H9 (cell line): ENCODE results near the gene FNIP2. TPM values are rescaled to one million over a fixed set of nuclear protein-coding genes. Genes with fewer than 3 reads are reported as not detected.

Experiments used
- DNase-seq: peaks from one replicate; pipeline ENCODE4 v3.0.0-alpha.2; 2017
- H2AFZ ChIP-seq: one replicate; pipeline ENCODE4 v1.6.1; 2013; ENCODE audit warnings: mild to moderate bottlenecking, low read length, control low read depth, moderate library complexity
- H2AK5ac ChIP-seq: 2 replicates; pipeline ENCODE4 v1.6.1; 2013; ENCODE audit warnings: low read length, control low read depth, mixed read lengths; ENCODE audit not compliant: insufficient read length
- H2BK120ac ChIP-seq: one replicate; pipeline ENCODE4 v1.6.1; 2013; ENCODE audit warnings: low read depth, mild to moderate bottlenecking, low read length, control low read depth, inconsistent platforms; ENCODE audit not compliant: poor library complexity, severe bottlenecking
- H2BK12ac ChIP-seq: 2 replicates; pipeline ENCODE4 v1.6.1; 2013; ENCODE audit warnings: low read length, control low read depth, mixed read lengths, low read depth; ENCODE audit not compliant: insufficient read length
- H2BK15ac ChIP-seq: 2 replicates; pipeline ENCODE4 v1.6.1; 2013; ENCODE audit warnings: low read depth, low read length, control low read depth
- H2BK20ac ChIP-seq: one replicate; pipeline ENCODE4 v1.6.1; 2013; ENCODE audit warnings: low read depth, mild to moderate bottlenecking, low read length, control low read depth, inconsistent platforms; ENCODE audit not compliant: poor library complexity, severe bottlenecking
- H2BK5ac ChIP-seq: 2 replicates; pipeline ENCODE4 v1.6.1; 2013; ENCODE audit warnings: low read length, control low read depth, mixed read lengths; ENCODE audit not compliant: insufficient read length
- H3K14ac ChIP-seq: 2 replicates; pipeline ENCODE4 v1.6.1; 2013; ENCODE audit warnings: low read length, control low read depth; ENCODE audit not compliant: insufficient read depth
- H3K18ac ChIP-seq: 2 replicates; pipeline ENCODE4 v1.6.1; 2013; ENCODE audit warnings: low read depth, mild to moderate bottlenecking, mixed read lengths, low read length, control low read depth; ENCODE audit not compliant: insufficient read length
- H3K23ac ChIP-seq: 2 replicates; pipeline ENCODE4 v1.6.1; 2013; ENCODE audit warnings: low read length, control low read depth, mixed read lengths, low read depth; ENCODE audit not compliant: insufficient read length
- H3K23me2 ChIP-seq: 2 replicates; pipeline ENCODE4 v1.6.1; 2013; ENCODE audit warnings: low read depth, mild to moderate bottlenecking, mixed read lengths, low read length, control low read depth; ENCODE audit not compliant: insufficient read length, poor library complexity, severe bottlenecking
- H3K27ac ChIP-seq: 2 replicates; pipeline ENCODE4 v1.5.1; 2013; ENCODE audit warnings: low read length, control low read depth, mixed read lengths, low read depth; ENCODE audit not compliant: insufficient read length
- H3K27me3 ChIP-seq: 2 replicates; pipeline ENCODE4 v1.6.1; 2013; ENCODE audit warnings: low read length, control low read depth, inconsistent platforms; ENCODE audit not compliant: insufficient read depth
- H3K4ac ChIP-seq: 2 replicates; pipeline ENCODE4 v1.6.1; 2013; ENCODE audit warnings: low read depth, mild to moderate bottlenecking, control low read depth, inconsistent platforms, low read length, moderate library complexity
- H3K4me1 ChIP-seq: 2 replicates; pipeline ENCODE4 v1.6.1; 2013; ENCODE audit warnings: low read length, control low read depth, inconsistent platforms; ENCODE audit not compliant: insufficient read depth
- H3K4me2 ChIP-seq: 2 replicates; pipeline ENCODE4 v1.6.1; 2013; ENCODE audit warnings: low read length, control low read depth, mixed read lengths; ENCODE audit not compliant: insufficient read length, insufficient read depth
- H3K56ac ChIP-seq: 2 replicates; pipeline ENCODE4 v1.6.1; 2013; ENCODE audit warnings: low read depth, mild to moderate bottlenecking, mixed read lengths, low read length, control low read depth; ENCODE audit not compliant: insufficient read length
- H3K79me1 ChIP-seq: 2 replicates; pipeline ENCODE4 v1.6.1; 2013; ENCODE audit warnings: low read depth, mild to moderate bottlenecking, moderate library complexity, low read length, control low read depth, inconsistent platforms; ENCODE audit not compliant: insufficient read depth, poor library complexity, severe bottlenecking
- H3K79me2 ChIP-seq: 2 replicates; pipeline ENCODE4 v1.6.1; 2013; ENCODE audit warnings: low read length, control low read depth, inconsistent platforms; ENCODE audit not compliant: insufficient read depth
- H3K9ac ChIP-seq: 2 replicates; pipeline ENCODE4 v1.6.1; 2013; ENCODE audit warnings: low read length, control low read depth, mixed read lengths; ENCODE audit not compliant: insufficient read length; ENCODE audit errors: extremely low read depth
- H3K9me3 ChIP-seq: one replicate; pipeline ENCODE4 v1.6.1; 2013; ENCODE audit warnings: low read depth, low read length, inconsistent platforms; ENCODE audit not compliant: control insufficient read depth
- H3T11ph ChIP-seq: one replicate; pipeline ENCODE4 v1.6.1; 2013; ENCODE audit warnings: mild to moderate bottlenecking, low read length, control low read depth, inconsistent platforms
- H4K20me1 ChIP-seq: one replicate; pipeline ENCODE4 v1.6.1; 2013; ENCODE audit not compliant: control insufficient read depth, insufficient read length, insufficient read depth
- H4K5ac ChIP-seq: 2 replicates; pipeline ENCODE4 v1.6.1; 2013; ENCODE audit warnings: low read depth, mild to moderate bottlenecking, mixed read lengths, low read length, control low read depth; ENCODE audit not compliant: insufficient read length
- H4K8ac ChIP-seq: replicated peaks from 2 replicates; pipeline ENCODE4 v1.6.1; 2013; ENCODE audit warnings: low read length, control low read depth, mixed read lengths, low read depth; ENCODE audit not compliant: insufficient read length
- H4K91ac ChIP-seq: 2 replicates; pipeline ENCODE4 v1.6.1; 2013; ENCODE audit warnings: low read depth, mild to moderate bottlenecking, moderate library complexity, mixed read lengths, low read length, control low read depth; ENCODE audit not compliant: insufficient read length
- H3K27ac Mint-ChIP-seq, 3 experiments: 2 replicates in 2 of 3; 3 replicates in 1 of 3; pipeline ENCODE4 v1.8.0; 2020 to 2021; ENCODE audit warnings: mixed read lengths in 3 of 3, mild to moderate bottlenecking in 1 of 3, moderate library complexity in 1 of 3
- H3K27me3 Mint-ChIP-seq: 2 replicates; pipeline ENCODE4 v1.8.0; 2021; ENCODE audit warnings: low read depth, mild to moderate bottlenecking, moderate library complexity, mixed read lengths
- H3K36me3 Mint-ChIP-seq, 3 experiments: 2 replicates in 2 of 3; 3 replicates in 1 of 3; pipeline ENCODE4 v1.8.0; 2020 to 2021; ENCODE audit warnings: low read depth in 3 of 3, mixed read lengths in 3 of 3; ENCODE audit not compliant: insufficient read depth in 1 of 3
- H3K4me1 Mint-ChIP-seq, 2 experiments: 2 replicates each; pipeline ENCODE4 v1.8.0; 2020; ENCODE audit warnings: mixed read lengths in 2 of 2
- H3K4me3 Mint-ChIP-seq, 2 experiments: 2 replicates in 1 of 2; 3 replicates in 1 of 2; pipeline ENCODE4 v1.8.0; 2020 to 2021; ENCODE audit warnings: mild to moderate bottlenecking in 2 of 2, mixed read lengths in 2 of 2, moderate library complexity in 1 of 2
- H3K9me3 Mint-ChIP-seq, 2 experiments: 2 replicates in 1 of 2; 3 replicates in 1 of 2; pipeline ENCODE4 v1.8.0; 2020; ENCODE audit warnings: mild to moderate bottlenecking in 2 of 2, mixed read lengths in 2 of 2, moderate library complexity in 1 of 2
- WGBS: extraction: QIAGEN DNeasy Blood & Tissue Kit; methylation state at CpG from one replicate; pipeline ENCODE4 v1.1.7; 2013; ENCODE audit warnings: missing lambda C conversion rate, low lambda C conversion rate, mixed read lengths; ENCODE audit not compliant: insufficient read length; ENCODE audit errors: extremely low coverage; 5-methylcytosine and 5-hydroxymethylcytosine counted together
- total RNA-seq: library from RNA; stranded (reverse); gene quantifications from 2 replicates; pipeline ENCODE4 v1.2.1, GENCODE V29; 2021
- TF ChIP-seq, protein P1 (sequence below): fragments of 200-600 bp; sonication (generic); conservative IDR thresholded peaks from 3 replicates; pipeline ENCODE4 v1.8.0; 2021; ENCODE audit warnings: antibody characterized with exemption, mild to moderate bottlenecking

FNIP2 gene
- total RNA-seq, 1 experiment from 2014 or later, result 9.6 TPM

DNA sequence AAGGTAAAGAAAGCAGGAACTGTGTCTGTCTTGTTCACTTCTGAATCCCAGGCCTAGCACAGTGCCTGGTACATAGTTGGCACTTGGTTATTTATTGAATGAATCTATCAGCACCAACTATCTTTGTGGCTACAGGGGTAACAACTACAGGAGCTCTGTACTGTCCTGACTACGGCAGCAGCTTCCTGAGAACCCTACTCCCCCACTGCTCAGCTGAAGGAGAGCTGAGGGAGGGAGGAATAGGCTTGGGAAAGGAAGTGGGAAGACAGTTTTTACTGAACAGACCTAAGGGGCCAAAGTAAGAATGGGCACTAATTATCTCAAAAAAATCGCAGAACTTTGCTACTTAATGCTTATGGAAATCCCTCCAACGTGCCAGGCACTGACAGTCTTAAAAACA is 178.0 kb downstream of the FNIP2 start:
- no peak overlapping the region for H3K18ac ChIP-seq
- H3K4me2 ChIP-seq, result no peak overlapping the region
- H3K79me1 ChIP-seq, result no peaks in the 10 kb centered on the region
- H3K56ac ChIP-seq, result no peak overlapping the region
- H4K20me1 ChIP-seq, result no peaks in the 10 kb centered on the region
- no peak for DNase-seq
- peaks cover 6% of the 10 kb centered on the region in 2 experiments for H3K9me3 Mint-ChIP-seq
- no CpG with 5 or more reads among the region's 3 CpGs for WGBS
- H3K27me3 Mint-ChIP-seq, result no peaks in the 10 kb centered on the region
- no peaks in the 10 kb centered on the region for H3K23me2 ChIP-seq
- 0 out of 2 replicates have a peak, but pooled peaks cover 4% of the 10 kb centered on the region for H3K4me1 ChIP-seq
- peaks cover 4% of the 10 kb centered on the region for H3K9me3 ChIP-seq
- no peak overlapping the region for H2AFZ ChIP-seq
- no peak overlapping the region for H2BK15ac ChIP-seq
- H3K14ac ChIP-seq, result no peak overlapping the region
- H3K4me3 Mint-ChIP-seq, result no peak overlapping the region
- no peaks in the 10 kb centered on the region for H3K79me2 ChIP-seq
- no peak overlapping the region for H2BK12ac ChIP-seq
- no peaks in the 10 kb centered on the region for H3K27me3 ChIP-seq
- no peak overlapping the region for H3K4ac ChIP-seq
- no peak overlapping the region for H3K23ac ChIP-seq
- no peak overlapping the region for H2BK5ac ChIP-seq
- H3K9ac ChIP-seq, result no peak overlapping the region
- H4K8ac ChIP-seq, result no peak overlapping the region
- H3K36me3 Mint-ChIP-seq, result peaks cover 2 to 8% (median 7%) of the 10 kb centered on the region in 3 experiments; a peak in 3 of 7 replicates
- no peak overlapping the region for H3K27ac ChIP-seq
- no peak overlapping the region for H3T11ph ChIP-seq
- no peak overlapping the region for H2AK5ac ChIP-seq
- no peak overlapping the region for H3K27ac Mint-ChIP-seq
- H2BK20ac ChIP-seq, result no peak overlapping the region
- H4K91ac ChIP-seq, result no peak overlapping the region
- peaks cover 9 to 11% of the 10 kb centered on the region in 2 experiments for H3K4me1 Mint-ChIP-seq
- H2BK120ac ChIP-seq, result no peak overlapping the region
- H4K5ac ChIP-seq, result no peak overlapping the region
- TF ChIP-seq, protein P1, sequence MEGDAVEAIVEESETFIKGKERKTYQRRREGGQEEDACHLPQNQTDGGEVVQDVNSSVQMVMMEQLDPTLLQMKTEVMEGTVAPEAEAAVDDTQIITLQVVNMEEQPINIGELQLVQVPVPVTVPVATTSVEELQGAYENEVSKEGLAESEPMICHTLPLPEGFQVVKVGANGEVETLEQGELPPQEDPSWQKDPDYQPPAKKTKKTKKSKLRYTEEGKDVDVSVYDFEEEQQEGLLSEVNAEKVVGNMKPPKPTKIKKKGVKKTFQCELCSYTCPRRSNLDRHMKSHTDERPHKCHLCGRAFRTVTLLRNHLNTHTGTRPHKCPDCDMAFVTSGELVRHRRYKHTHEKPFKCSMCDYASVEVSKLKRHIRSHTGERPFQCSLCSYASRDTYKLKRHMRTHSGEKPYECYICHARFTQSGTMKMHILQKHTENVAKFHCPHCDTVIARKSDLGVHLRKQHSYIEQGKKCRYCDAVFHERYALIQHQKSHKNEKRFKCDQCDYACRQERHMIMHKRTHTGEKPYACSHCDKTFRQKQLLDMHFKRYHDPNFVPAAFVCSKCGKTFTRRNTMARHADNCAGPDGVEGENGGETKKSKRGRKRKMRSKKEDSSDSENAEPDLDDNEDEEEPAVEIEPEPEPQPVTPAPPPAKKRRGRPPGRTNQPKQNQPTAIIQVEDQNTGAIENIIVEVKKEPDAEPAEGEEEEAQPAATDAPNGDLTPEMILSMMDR, result no peak
